HG02588 (cell line): ENCODE measurements around the gene TMEM217.
A peak's percentile ranks its signal among the peaks of the same experiment; 100 is the strongest.

ENCODE experiments used
- ATAC-seq: cut with Tn5 transposase; IDR thresholded peaks from one replicate; pipeline ENCODE4 v1.9.1; 2021; ENCODE audit warnings: mild to moderate bottlenecking, moderate library complexity; ENCODE audit not compliant: unreplicated experiment

The TMEM217 gene

GRCh38 chr6:37170273-37171200, 87.4 kb downstream of the TMEM217 start:
- peak; percentile 33 for ATAC-seq

- ATAC-seq = peak; percentile 72
These were observed 88.3 kb downstream of the TMEM217 start, which contains the start of gene PIM1 for GRCh38 chr6:37169496-37170272. Gene PIM1 (plus strand): TSS chr6:37170152. CDS start chr6:37170576, 424 bp downstream.

GRCh38 chr6:37168811-37169495, 89.0 kb downstream of the TMEM217 start:
- ATAC-seq = no peak

GRCh38 chr6:37168163-37168758, 89.7 kb downstream of the TMEM217 start:
- no peak for ATAC-seq

DNA sequence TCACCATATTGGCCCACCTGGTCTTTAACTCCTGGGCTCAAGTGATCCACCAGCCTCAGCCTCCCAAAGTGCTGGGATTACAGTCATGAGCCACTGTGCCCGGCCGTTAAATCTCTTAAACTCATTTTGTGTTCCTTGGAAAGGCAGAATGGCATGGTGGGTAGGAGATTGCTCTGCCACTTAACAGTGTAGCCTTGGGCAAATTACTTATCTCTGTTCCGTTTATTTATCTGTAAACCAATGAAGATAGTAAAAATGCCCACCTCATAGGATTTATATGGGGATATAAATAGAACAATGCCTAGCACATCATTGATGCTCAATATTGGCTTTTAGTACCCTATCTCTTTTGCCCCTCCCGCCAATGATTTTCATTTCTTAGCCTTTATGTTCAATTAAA, 95.2 kb downstream of the TMEM217 start:
- no peak for ATAC-seq
